Neural cell (in vitro differentiated cells): ENCODE data around the gene TMEM125.

Experiments
- CTCF ChIP-seq: fragments of 450-650 bp; IDR thresholded peaks from 2 replicates; pipeline ENCODE4 v1.5.1; 2014; ENCODE audit warnings: antibody characterized with exemption, mild to moderate bottlenecking, moderate library complexity; ENCODE audit not compliant: poor library complexity, severe bottlenecking
- EP300 ChIP-seq: fragments of 450-650 bp; conservative IDR thresholded peaks from 2 replicates; pipeline ENCODE4 v1.6.1; 2014; ENCODE audit warnings: antibody characterized with exemption, mild to moderate bottlenecking, moderate library complexity; ENCODE audit not compliant: poor library complexity, severe bottlenecking
- EZH2 ChIP-seq: fragments of 200-600, 300-800 bp; shearing (Covaris generic), sonication (generic); IDR thresholded peaks from 2 replicates; pipeline ENCODE4 v1.6.1; 2014; ENCODE audit warnings: antibody characterized with exemption, low read length, borderline replicate concordance, mild to moderate bottlenecking; ENCODE audit not compliant: insufficient read depth, poor library complexity, severe bottlenecking
- MXI1 ChIP-seq: fragments of 450-650 bp; conservative IDR thresholded peaks from 2 replicates; pipeline ENCODE4 v1.6.1; 2014; ENCODE audit warnings: antibody characterized with exemption, mild to moderate bottlenecking; ENCODE audit not compliant: poor library complexity, severe bottlenecking
- POLR2AphosphoS5 ChIP-seq: IDR thresholded peaks from 2 replicates; pipeline ENCODE4 v1.6.1; 2012
- RAD21 ChIP-seq: fragments of 450-650 bp; conservative IDR thresholded peaks from 2 replicates; pipeline ENCODE4 v1.6.1; 2014; ENCODE audit warnings: antibody characterized with exemption, mild to moderate bottlenecking, moderate library complexity
- SMC3 ChIP-seq: fragments of 450-650 bp; conservative IDR thresholded peaks from 2 replicates; pipeline ENCODE4 v1.6.1; 2014; ENCODE audit warnings: antibody characterized with exemption, mild to moderate bottlenecking, moderate library complexity; ENCODE audit not compliant: poor library complexity
- TAF1 ChIP-seq: IDR thresholded peaks from 2 replicates; pipeline ENCODE4 v1.6.1; 2012; ENCODE audit warnings: low read depth
- TF ChIP-seq, protein P1 (sequence below): IDR thresholded peaks from 2 replicates; pipeline ENCODE4 v1.6.1; 2012; ENCODE audit warnings: borderline replicate concordance

DNA sequence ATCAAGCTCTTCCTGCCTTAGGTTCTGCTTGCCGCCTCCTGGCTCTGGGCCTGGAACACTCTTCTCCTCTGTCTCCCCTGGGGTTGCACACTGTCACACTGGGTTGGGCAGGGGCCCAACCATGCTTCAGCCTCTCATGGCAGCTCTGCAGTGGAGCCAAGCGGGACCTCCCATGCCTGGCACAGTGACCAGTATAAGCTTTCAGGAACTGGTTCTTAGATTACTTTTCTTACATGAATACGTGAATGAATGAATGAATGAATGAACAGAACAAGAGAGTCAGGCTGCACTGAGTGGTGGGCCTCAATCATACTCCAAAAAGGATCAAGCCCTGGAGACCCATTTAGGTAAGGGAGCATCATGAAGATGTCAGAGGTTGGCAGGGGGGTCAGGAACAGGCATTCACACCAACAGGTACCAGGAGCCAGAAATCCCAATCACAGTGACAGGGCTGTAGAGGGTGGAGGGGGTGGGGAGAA, 30.8 kb upstream of the TMEM125 start:
- TF ChIP-seq, protein P1, sequence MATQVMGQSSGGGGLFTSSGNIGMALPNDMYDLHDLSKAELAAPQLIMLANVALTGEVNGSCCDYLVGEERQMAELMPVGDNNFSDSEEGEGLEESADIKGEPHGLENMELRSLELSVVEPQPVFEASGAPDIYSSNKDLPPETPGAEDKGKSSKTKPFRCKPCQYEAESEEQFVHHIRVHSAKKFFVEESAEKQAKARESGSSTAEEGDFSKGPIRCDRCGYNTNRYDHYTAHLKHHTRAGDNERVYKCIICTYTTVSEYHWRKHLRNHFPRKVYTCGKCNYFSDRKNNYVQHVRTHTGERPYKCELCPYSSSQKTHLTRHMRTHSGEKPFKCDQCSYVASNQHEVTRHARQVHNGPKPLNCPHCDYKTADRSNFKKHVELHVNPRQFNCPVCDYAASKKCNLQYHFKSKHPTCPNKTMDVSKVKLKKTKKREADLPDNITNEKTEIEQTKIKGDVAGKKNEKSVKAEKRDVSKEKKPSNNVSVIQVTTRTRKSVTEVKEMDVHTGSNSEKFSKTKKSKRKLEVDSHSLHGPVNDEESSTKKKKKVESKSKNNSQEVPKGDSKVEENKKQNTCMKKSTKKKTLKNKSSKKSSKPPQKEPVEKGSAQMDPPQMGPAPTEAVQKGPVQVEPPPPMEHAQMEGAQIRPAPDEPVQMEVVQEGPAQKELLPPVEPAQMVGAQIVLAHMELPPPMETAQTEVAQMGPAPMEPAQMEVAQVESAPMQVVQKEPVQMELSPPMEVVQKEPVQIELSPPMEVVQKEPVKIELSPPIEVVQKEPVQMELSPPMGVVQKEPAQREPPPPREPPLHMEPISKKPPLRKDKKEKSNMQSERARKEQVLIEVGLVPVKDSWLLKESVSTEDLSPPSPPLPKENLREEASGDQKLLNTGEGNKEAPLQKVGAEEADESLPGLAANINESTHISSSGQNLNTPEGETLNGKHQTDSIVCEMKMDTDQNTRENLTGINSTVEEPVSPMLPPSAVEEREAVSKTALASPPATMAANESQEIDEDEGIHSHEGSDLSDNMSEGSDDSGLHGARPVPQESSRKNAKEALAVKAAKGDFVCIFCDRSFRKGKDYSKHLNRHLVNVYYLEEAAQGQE = no peak
- no peak for TF ChIP-seq POLR2AphosphoS5
- no peak for TF ChIP-seq CTCF
- no peak for TF ChIP-seq EZH2
- no peak for TF ChIP-seq RAD21
- no peak for TF ChIP-seq TAF1
- no peak for TF ChIP-seq MXI1
- TF ChIP-seq EP300 = no peak
- no peak for TF ChIP-seq SMC3
